ENCODE measurements around the gene ABCA8.

Gene ABCA8

DNA sequence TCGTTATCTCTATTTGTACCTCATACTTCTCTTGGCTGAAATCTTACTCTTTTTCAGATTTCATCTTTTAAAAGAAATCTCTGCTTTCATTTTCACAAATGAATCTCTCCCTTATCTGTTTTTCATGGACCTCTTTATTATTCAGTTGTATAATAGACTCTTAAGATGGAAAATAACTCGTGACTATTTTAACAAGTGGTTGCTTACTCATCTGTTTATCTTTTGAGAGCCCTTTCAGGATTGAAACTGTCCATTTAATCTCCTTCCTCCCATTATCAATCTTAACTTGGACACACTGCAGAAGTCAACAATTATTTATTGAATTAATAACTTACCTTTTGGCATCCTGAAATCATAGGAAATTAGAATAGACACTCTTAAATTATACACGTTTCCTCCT is 68.8 kb downstream of the ABCA8 start:
- TF ChIP-seq, protein P1, sequence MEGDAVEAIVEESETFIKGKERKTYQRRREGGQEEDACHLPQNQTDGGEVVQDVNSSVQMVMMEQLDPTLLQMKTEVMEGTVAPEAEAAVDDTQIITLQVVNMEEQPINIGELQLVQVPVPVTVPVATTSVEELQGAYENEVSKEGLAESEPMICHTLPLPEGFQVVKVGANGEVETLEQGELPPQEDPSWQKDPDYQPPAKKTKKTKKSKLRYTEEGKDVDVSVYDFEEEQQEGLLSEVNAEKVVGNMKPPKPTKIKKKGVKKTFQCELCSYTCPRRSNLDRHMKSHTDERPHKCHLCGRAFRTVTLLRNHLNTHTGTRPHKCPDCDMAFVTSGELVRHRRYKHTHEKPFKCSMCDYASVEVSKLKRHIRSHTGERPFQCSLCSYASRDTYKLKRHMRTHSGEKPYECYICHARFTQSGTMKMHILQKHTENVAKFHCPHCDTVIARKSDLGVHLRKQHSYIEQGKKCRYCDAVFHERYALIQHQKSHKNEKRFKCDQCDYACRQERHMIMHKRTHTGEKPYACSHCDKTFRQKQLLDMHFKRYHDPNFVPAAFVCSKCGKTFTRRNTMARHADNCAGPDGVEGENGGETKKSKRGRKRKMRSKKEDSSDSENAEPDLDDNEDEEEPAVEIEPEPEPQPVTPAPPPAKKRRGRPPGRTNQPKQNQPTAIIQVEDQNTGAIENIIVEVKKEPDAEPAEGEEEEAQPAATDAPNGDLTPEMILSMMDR (IDR thresholded peaks at IDR 0.05; ENCODE audit: insufficient read depth, low read depth, low read length, missing control alignments) = no peak
- H3K4me3 ChIP-seq (ENCODE audit: low read depth, low read length) = no peak overlapping the region
- no peak for DNase-seq (ENCODE audit: low read depth)

DNA sequence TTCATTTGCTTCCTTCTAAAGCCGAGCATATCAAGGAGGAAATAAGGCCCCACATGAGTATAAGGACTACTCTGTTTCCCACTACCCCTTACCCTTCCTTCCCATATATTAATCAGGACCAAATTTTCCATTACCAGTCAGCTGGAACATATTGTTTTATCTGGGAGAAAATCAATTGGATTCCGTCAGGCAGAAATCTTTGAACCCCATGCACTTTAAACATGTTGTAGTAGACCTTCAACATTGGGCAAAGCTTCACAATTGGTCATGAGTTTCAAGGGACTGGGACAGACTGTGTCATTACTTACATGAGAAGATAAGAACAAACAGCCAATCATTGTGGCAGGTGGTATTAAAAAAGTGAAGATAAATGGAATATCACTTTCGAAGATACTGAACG is 70.3 kb downstream of the ABCA8 start:
- H3K4me3 ChIP-seq (ENCODE audit: low read depth, low read length) = no peak overlapping the region
- no peak for DNase-seq (ENCODE audit: low read depth)
- TF ChIP-seq, protein P1 (IDR thresholded peaks at IDR 0.05; ENCODE audit: insufficient read depth, low read depth, low read length, missing control alignments) = no peak

DNA sequence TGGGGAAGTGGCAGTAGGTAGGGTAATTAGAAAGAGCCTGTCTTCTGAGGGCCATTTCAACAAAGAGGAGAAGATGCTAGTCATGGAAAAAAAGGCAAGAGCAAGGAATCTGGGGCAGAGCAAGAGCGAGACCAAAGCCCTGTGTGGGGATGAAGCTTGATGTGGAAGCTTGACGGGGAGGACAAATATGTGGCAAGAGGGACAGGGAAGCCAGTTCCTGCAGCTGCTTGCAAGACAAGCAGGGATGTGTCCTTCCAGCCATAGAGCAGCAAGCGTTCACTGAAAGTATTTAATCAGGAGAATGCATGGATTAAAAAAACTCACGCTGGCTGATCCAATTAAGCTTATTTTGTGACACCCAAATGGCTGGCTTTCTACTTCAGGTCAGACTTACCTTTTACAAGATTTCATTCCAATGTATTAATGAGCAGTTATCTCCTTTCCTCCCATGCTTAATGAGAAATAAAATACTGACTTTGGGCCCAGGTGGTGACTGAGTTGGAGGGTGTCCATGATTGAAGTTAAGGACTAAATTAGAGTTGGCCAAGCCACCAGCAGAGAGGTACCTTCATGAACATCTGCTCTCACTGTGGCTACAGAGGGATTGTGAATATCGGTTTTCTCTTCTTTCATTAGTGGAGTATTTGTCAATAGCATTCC is 76.8 kb downstream of the ABCA8 start:
- DNase-seq (ENCODE audit: low read depth) = no peak
- TF ChIP-seq, protein P1 (IDR thresholded peaks at IDR 0.05; ENCODE audit: insufficient read depth, low read depth, low read length, missing control alignments) = no peak

DNA sequence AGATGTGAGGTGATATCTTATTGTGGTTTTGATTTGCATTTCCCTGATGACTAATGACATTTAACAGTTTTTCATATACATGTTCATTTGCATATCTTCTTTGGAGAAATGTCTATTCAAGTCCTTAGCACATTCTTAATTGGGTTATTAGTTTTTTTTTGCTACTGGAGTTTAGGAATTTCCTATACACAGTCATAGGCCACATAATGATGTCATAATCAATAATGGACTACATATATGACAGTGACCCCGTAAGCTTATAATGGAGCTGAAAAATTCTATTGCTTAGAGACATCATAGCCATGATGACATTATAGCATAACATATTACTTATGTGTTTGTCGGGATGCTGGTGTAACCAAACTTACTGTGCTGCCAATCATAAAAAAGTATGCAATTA is 83.7 kb downstream of the ABCA8 start:
- TF ChIP-seq, protein P1 (IDR thresholded peaks at IDR 0.05; ENCODE audit: insufficient read depth, low read depth, low read length, missing control alignments) = no peak
- no peak overlapping the region for H3K4me3 ChIP-seq (ENCODE audit: low read depth, low read length)
- no peak for DNase-seq (ENCODE audit: low read depth)

More for the DNA sequence above, 76.8 kb downstream of the ABCA8 start:
- no peak overlapping the region for H3K4me3 ChIP-seq (ENCODE audit: low read depth, low read length)

DNA sequence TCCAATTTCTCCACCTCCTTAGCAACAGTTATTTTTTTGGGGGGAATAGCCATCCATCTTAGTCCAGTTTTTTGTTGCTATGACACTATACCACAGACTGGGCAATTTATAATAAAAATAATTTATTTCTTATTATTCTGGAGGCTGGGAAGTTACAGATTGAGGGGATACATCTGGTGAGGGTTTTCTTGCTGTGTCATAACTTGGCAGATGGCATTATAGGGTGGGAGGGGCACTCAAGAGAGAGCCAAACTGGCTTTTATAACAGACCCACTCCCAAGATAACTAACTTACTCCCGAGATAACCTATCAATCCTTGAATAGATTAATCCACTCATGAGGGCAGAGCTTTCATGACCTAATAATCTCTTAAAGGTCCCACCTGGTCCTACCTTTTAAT is 84.2 kb downstream of the ABCA8 start:
- H3K4me3 ChIP-seq (ENCODE audit: low read depth, low read length) = no peak overlapping the region
- DNase-seq (ENCODE audit: low read depth) = no peak
- TF ChIP-seq, protein P1 (IDR thresholded peaks at IDR 0.05; ENCODE audit: insufficient read depth, low read depth, low read length, missing control alignments) = no peak

DNA sequence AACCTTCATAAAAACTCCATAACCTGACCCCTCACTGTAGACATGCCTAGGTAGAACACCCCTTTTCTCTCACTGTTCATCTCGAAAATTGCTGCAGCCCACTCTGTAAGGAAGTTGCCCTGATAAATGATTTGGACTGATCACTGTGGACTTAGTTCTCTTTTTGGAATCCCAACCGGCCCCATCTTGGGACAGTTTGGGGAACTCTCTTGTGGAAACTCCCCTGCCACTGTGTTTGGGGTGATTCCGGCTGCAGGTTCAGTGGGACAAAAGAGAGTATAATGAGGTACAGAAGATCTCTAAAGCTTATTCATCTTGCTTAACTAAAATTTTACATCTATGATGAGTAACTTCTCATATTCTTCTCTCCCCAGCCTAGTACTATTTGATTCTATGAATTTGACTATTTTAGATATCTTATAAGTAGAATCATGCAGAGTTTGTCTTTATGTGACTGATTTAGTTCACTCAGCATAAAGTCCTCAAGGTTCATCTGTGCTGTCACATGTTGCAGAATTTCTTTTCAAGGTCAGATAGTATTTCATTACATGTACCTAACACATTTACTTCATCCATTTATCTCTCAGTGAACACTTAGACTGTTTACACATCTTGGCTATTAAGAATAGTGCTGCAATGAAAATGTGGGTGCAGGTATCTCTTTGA is 84.9 kb downstream of the ABCA8 start:
- TF ChIP-seq, protein P1 (IDR thresholded peaks at IDR 0.05; ENCODE audit: insufficient read depth, low read depth, low read length, missing control alignments) = no peak
- DNase-seq (ENCODE audit: low read depth) = no peak
- no peak overlapping the region for H3K4me3 ChIP-seq (ENCODE audit: low read depth, low read length)
